HepG2 (cell line): ENCODE data around the gene NEGR1. TPM values are rescaled to one million over a fixed set of nuclear protein-coding genes. Genes with fewer than 3 reads are reported as not detected.

Source experiments
- ATAC-seq: fragments of 200-7000 bp; cut with Tn5 transposase; 3 replicates; pipeline ENCODE4 v1.9.1; 2020; ENCODE audit warnings: mild to moderate bottlenecking, moderate library complexity
- BruUV-seq: library from RNA; stranded (reverse); fragments of 400-500 nt; replicated peaks from 2 replicates; lab custom pipeline; 2021; lab: Mats Ljungman, UMichigan
- CTCF ChIA-PET: fragments of 300-600 bp; formaldehyde crosslinking; extraction: SDS; loops from one replicate; lab custom pipeline; 2021; ENCODE audit warnings: low total read pairs, inconsistent platforms, low intra/inter-chr PET ratio; lab: Yijun Ruan, JAX
- POLR2A ChIA-PET: fragments of 350-600 bp; sonication (Branson Sonifier 250); formaldehyde crosslinking; loops from one replicate; lab custom pipeline; 2020; ENCODE audit warnings: antibody characterized with exemption, inconsistent platforms; lab: Yijun Ruan, JAX
- DNase-seq: peaks from one replicate; pipeline ENCODE4 v3.0.0-alpha.2; 2015; ENCODE audit warnings: low spot score
- FAIRE-seq: peaks from 3 replicates; lab custom pipeline; 2011; peaks lifted over from hg19 to GRCh38; lab: Jason Lieb, UNC
- H2AFZ ChIP-seq: one replicate; pipeline ENCODE4 v1.6.1; 2011; ENCODE audit warnings: low read length, inconsistent platforms
- H3K27ac ChIP-seq: fragments of 300-600 bp; 3 replicates; pipeline ENCODE4 v1.8.0; 2011; ENCODE audit warnings: mixed run types, mild to moderate bottlenecking, mixed read lengths, low read length, inconsistent platforms; ENCODE audit not compliant: insufficient read depth; ENCODE audit errors: extremely low read length
- H3K27me3 ChIP-seq, 2 experiments: fragments of 200-600 bp in 1 of 2; 2 replicates in 1 of 2; 3 replicates in 1 of 2; pipeline versions ENCODE4 v1.6.0 to v1.8.0; 2011; ENCODE audit warnings: low read length in 2 of 2, mild to moderate bottlenecking in 2 of 2, moderate library complexity in 2 of 2, inconsistent platforms in 1 of 2; ENCODE audit not compliant: insufficient read depth in 2 of 2, control insufficient read depth in 1 of 2
- H3K36me3 ChIP-seq, 2 experiments: fragments of 200-600 bp in 1 of 2; replicated peaks in 1 of 2; 2 replicates in 1 of 2; 3 replicates in 1 of 2; pipeline versions ENCODE4 v1.5.1 to v1.8.0; 2011; ENCODE audit warnings: low read length in 2 of 2, inconsistent platforms in 1 of 2; ENCODE audit not compliant: insufficient read depth in 2 of 2, control insufficient read depth in 1 of 2
- H3K4me1 ChIP-seq: 2 replicates; pipeline ENCODE4 v1.5.1; 2012; ENCODE audit warnings: low read length, inconsistent platforms; ENCODE audit not compliant: insufficient read depth
- H3K4me2 ChIP-seq: 2 replicates; pipeline ENCODE4 v1.6.0; 2011; ENCODE audit warnings: low read depth, low read length, inconsistent platforms
- H3K4me3 ChIP-seq, 3 experiments: fragments of 200-600 bp in 1 of 3; sonication (generic), shearing (Covaris generic) in 1 of 3; replicated peaks in 1 of 3; 2 replicates each; pipeline ENCODE4 v1.5.1; 2011 to 2016; ENCODE audit warnings: low read length in 3 of 3, inconsistent platforms in 2 of 3, low read depth in 2 of 3, mild to moderate bottlenecking in 2 of 3, control low read depth in 1 of 3, mixed read lengths in 1 of 3; ENCODE audit not compliant: insufficient read depth in 1 of 3
- H3K79me2 ChIP-seq: one replicate; pipeline ENCODE4 v1.6.1; 2011; ENCODE audit warnings: low read length, inconsistent platforms; ENCODE audit not compliant: insufficient read depth
- H3K9ac ChIP-seq: 2 replicates; pipeline ENCODE4 v1.6.0; 2011; ENCODE audit warnings: mild to moderate bottlenecking, low read depth, low read length, inconsistent platforms; ENCODE audit not compliant: insufficient read depth
- H3K9me3 ChIP-seq: 2 replicates; pipeline ENCODE4 v1.5.1; 2012; ENCODE audit warnings: mild to moderate bottlenecking, low read length
- H4K20me1 ChIP-seq: 2 replicates; pipeline ENCODE4 v1.6.0; 2011; ENCODE audit warnings: inconsistent platforms, mild to moderate bottlenecking, low read length, moderate library complexity; ENCODE audit not compliant: insufficient read depth
- DDIT3 ChIP-seq: sonication (generic); formaldehyde crosslinking; IDR thresholded peaks from 2 replicates; pipeline ENCODE4 v1.4.0; 2020; ENCODE audit warnings: mild to moderate bottlenecking, missing genetic modification reagents
- FOSL2 ChIP-seq: sonication (generic); formaldehyde crosslinking; IDR thresholded peaks from 2 replicates; pipeline ENCODE4 v1.4.0; 2020; ENCODE audit warnings: missing genetic modification reagents
- PBX3 ChIP-seq: sonication (generic); formaldehyde crosslinking; IDR thresholded peaks from 2 replicates; pipeline ENCODE4 v1.8.1; 2023; ENCODE audit warnings: missing genetic modification reagents, inconsistent platforms, borderline replicate concordance
- PHF8 ChIP-seq: sonication (generic); formaldehyde crosslinking; IDR thresholded peaks from 2 replicates; pipeline ENCODE4 v1.5.0; 2020; ENCODE audit warnings: missing genetic modification reagents
- RBM39 ChIP-seq: fragments of 200-400 bp; formaldehyde crosslinking; IDR thresholded peaks from one replicate; pipeline ENCODE4 v1.6.1; 2018; ENCODE audit warnings: antibody characterized with exemption, mild to moderate bottlenecking, low read depth, low read length; ENCODE audit not compliant: poor library complexity, severe bottlenecking
- TBL1XR1 ChIP-seq: fragments of 150-350 bp; IDR thresholded peaks from 2 replicates; pipeline ENCODE4 v1.6.1; 2014; ENCODE audit warnings: borderline replicate concordance, low read length; ENCODE audit not compliant: partially characterized antibody
- ZNF18 ChIP-seq: sonication (generic); formaldehyde crosslinking; IDR thresholded peaks from 2 replicates; pipeline ENCODE4 v1.8.0; 2022; ENCODE audit warnings: mild to moderate bottlenecking, missing genetic modification reagents; ENCODE audit not compliant: insufficient replicate concordance
- ZNF263 ChIP-seq: sonication (generic); formaldehyde crosslinking; IDR thresholded peaks from 2 replicates; pipeline ENCODE4 v1.4.0; 2020; ENCODE audit warnings: missing genetic modification reagents
- ZNF468 ChIP-seq: sonication (generic); formaldehyde crosslinking; IDR thresholded peaks from 2 replicates; pipeline ENCODE4 v1.8.0; 2022; ENCODE audit warnings: mild to moderate bottlenecking, moderate library complexity, missing genetic modification reagents
- WGBS: methylation state at CpG from one replicate; pipeline ENCODE4 v1.1.6; 2017; ENCODE audit warnings: low lambda C conversion rate; 5-methylcytosine and 5-hydroxymethylcytosine counted together
- in situ Hi-C: cut with HindIII; loops from 2 replicates; pipeline ENCODE4 v1.10.0; 2017; ENCODE audit warnings: low pct_unique_long_range_greater_than_20kb; ENCODE audit not compliant: extremely low pct_ligation_motif_present
- intact Hi-C: fragments of 100-400 bp; cut with micrococcal nuclease; formaldehyde crosslinking; loops from one replicate; pipeline ENCODE4 v1.10.0; 2022; ENCODE audit not compliant: unreplicated experiment
- polyA plus RNA-seq, 8 experiments: library from polyadenylated mRNA; depleted of rRNA in 3 of 8; stranded (reverse) in 7 of 8; unstranded in 1 of 8; fragments of >200 nt; fragmentation: Illumina TruSeq in 4 of 8; extraction: Trizol in 4 of 8; gene quantifications; 2 replicates each; pipeline versions ENCODE4 v1.2.1 to v1.2.3, GENCODE V29; 2011 to 2016; ENCODE audit warnings: low read depth in 4 of 8, missing spikeins in 1 of 8, mixed read lengths in 1 of 8; ENCODE audit not compliant: insufficient read depth in 1 of 8
- total RNA-seq, 5 experiments: library from RNA; depleted of rRNA; stranded (reverse); fragments of >200 nt; fragmentation: Illumina TruSeq; extraction: Trizol; gene quantifications; 2 replicates each; pipeline ENCODE4 v1.2.3, GENCODE V29; 2016; ENCODE audit warnings: low read depth in 1 of 5

NEGR1 gene
- total and polyA plus RNA-seq, 2 of the 13 experiments (the other 11 are each of a cell fraction or from before 2014, with no cell fraction given): not detected

GRCh38 chr1:71532343-71532742 is 750.0 kb downstream of the NEGR1 start:
- WGBS: 41% methylated on average over 4 of the region's 4 CpGs
- no peak overlapping the region for H3K4me2 ChIP-seq
- H3K27me3 ChIP-seq: no peaks in the 10 kb centered on the region
- no peaks in the 10 kb centered on the region for H3K36me3 ChIP-seq
- intact Hi-C loops: no loop called here
- no peaks in the 10 kb centered on the region for H3K4me1 ChIP-seq
- ATAC-seq (no peak), FAIRE-seq (no peak), DNase-seq (no peak)
- in situ Hi-C loops: no loop called here
- H2AFZ ChIP-seq: no peak overlapping the region
- POLR2A ChIA-PET: no interaction called here
- H4K20me1 ChIP-seq: no peaks in the 10 kb centered on the region
- no peaks in the 10 kb centered on the region for H3K9me3 ChIP-seq
- no peak overlapping the region for H3K27ac ChIP-seq
- no peak overlapping the region for H3K4me3 ChIP-seq
- no peaks in the 10 kb centered on the region for H3K79me2 ChIP-seq
- BruUV-seq: no TSS peak
- CTCF ChIA-PET: no interaction called here
- H3K9ac ChIP-seq: no peak overlapping the region
- TF ChIP-seq ZNF18 (CRISPR knock-in tag) (no peak), ZNF468 (CRISPR knock-in tag) (no peak), RBM39 (no peak), DDIT3 (CRISPR knock-in tag) (no peak), ZNF263 (CRISPR knock-in tag) (no peak), PBX3 (CRISPR knock-in tag) (no peak), TBL1XR1 (no peak), FOSL2 (CRISPR knock-in tag) (no peak), PHF8 (CRISPR knock-in tag) (no peak)
